T47D (cell line): ENCODE data around the gene IGFLR1.
"Not testable (repeated sequence)": the region's sequence is repeated elsewhere in the genome, so short reads cannot be mapped to it uniquely, and the experiment has no call there.

Experiments used
- DNase-seq, 2 experiments: peaks; one replicate each; pipeline versions ENCODE4 v3.0.0 to v3.0.0-alpha.2; 2011 to 2012; ENCODE audit warnings: low read depth in 1 of 2, low spot score in 1 of 2
- JUND ChIP-seq: IDR thresholded peaks from 2 replicates; pipeline ENCODE4 v1.6.1; 2012; ENCODE audit warnings: low read depth
- in situ Hi-C: cut with HindIII; loops from 2 replicates; pipeline ENCODE4 v1.10.0; 2016; ENCODE audit warnings: low sequenced_read_pairs, low pct_unique_long_range_greater_than_20kb

The IGFLR1 gene

DNA sequence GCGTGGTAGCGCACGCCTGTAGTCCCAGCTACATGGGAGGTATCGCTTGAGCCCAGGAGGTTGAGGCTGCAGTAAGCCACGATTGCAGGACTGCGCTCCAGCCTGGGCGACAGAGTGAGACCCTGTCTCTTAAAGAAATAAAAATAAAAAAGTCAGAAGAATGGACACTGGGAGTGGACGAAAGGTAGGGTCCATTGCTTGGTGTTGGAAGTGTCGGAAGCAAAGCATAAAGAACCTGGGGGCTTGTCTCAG is 32.7 kb upstream of the IGFLR1 start:
- no peak for TF ChIP-seq JUND
- in situ Hi-C loops: no loop called here
- DNase-seq: no peak

DNA sequence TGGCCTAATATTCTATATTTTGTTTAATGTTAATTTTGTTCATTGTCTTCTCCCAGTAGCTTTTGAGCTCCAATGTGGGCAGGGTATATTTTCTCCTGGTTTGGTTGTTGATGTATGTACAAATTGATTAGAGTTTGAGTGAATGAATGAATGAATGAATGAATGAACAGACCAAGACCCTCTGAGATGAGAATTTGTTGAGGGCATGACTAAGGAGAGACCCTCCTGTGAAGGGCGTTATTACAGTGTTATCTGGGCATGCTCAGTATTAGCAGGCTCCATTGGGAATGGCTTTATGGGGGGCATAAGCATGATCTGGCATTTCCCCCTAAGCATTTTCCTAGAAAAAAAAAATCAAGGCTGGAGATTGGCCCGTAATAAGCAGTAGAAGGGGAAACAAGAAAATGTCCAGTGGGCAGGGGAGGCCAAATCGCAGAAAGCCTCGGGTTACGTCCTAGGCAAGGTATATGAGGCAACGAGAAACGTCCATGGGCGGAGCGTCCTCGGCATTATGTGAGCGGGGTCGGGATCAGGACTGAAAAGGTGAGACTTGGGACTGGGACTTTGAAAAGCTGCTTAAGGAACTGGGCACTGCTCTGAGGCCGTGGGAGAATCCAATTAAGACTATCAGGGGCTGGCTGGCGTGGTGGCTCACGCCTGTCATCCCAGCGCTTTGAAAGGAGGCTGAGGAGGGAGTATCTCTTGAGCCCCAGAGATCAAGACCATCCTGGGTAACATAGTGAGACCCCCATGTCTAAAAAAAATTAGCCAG is 32.2 kb upstream of the IGFLR1 start:
- in situ Hi-C loops: no loop called here
- DNase-seq: peak in 1 of 2 experiments; percentile 18
- no peak for TF ChIP-seq JUND

DNA sequence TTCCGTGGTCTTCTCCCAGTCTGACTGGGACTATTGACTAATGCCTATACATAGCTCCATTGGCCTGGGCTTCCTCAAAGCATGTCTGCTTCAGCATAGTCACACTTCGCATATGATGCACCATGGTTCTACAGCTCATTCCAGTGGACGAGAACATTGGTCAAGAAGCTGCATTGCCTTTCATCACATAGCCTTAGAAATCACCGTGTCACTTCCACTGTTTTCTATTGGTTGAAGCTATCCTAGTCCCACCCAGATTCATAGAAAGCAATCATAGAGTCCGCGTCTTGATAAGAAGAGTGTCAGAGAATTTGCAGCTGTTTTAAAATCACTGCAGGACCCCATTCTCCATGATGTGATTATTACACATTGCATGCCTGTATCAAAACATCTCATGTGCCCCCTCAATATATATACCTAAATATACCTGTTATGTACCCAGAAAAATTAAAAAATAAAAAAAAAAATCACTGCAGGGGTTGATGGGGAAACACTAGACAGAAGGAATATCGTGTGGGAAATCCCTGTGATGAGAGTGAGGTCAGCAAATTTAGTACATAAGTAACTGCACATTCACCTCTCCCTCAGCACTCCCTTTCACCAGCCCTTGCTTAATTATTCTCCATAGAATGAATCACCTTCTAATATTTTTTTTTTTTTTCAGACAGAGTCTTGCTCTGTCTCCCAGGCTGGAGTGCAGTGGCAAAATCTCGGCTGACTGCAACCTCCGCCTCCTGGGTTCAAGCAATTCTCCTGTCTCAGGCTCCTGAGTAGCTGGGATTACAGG is 31.0 kb upstream of the IGFLR1 start:
- TF ChIP-seq JUND: no peak
- no peak for DNase-seq
- in situ Hi-C loops: no loop called here

DNA sequence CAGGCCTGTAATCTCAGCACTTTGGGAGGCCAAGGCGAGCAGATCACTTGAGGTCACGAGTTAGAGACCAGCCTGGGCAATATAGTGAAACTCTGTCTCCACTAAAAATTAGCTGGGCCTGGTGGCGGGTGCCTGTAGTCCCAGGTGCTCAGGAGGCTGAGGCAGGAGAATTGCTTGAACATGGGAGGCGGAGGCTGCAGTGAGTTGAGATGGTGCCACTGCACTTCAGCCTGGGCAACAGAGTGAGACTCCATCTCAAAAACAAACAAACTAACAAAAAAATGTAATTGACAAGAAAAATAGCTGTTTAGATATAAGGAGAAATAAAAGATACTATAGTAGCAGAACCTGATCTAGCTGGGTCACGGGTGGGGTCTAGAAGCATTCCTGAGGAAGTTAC is 30.1 kb upstream of the IGFLR1 start:
- DNase-seq, in situ Hi-C loops: not testable (repeated sequence)

DNA sequence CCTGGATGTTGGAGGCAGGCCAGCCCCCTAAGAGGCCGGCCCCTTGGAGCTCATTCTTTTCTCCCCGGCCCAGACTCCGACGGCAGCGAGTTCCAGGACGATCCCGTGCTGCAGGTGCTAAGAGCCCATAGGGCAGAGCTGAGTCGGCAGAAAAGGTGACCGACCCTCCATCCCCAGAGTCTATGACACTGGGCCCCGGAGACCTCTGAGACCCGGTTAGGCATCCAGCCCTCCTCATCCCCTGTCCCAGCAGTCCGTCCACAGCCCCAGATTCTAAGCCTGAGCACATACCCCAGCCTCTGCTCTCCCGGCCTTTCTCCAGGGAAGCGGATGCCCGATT is 25.8 kb upstream of the IGFLR1 start:
- TF ChIP-seq JUND: no peak
- in situ Hi-C loops: no loop called here
- DNase-seq: no peak

DNA sequence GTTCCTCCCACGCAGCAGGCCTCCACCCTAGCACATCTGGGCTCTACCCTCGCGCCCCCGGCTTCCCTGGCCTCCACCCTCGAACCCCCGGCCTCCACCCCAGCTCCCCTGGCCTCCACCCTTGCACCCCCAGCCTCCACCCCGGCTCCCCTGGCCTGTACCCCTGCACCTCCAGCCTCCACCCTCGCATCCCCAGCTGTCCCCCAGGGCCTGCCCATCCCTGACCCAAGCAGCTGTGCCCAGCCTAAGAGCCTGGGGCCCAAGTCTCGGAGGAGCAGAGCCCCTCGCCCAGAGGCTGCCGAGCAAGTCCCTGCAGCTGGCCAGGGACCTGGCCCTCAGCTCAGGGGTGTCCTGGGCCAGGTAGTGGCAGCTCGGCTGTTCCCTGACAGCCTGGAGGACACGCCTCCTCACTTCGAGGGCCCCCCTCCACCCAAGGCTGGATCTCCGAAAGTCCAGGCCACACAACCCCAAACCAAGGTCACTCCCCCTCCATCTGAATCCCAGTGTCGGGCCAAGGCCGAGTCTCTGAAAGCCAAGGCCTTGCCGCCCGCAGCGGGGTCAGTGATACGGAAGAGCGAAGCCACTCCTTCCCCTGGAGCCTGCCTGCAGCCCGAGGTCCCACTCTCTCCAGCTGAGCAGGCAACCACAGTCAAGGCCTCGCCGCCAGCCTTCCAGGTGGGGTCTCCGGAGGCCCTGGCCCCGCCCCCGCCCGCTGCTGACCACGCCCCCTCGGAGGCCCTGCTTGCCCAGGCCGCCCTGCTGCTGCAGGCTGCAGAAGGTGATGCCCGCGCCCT is 25.2 kb upstream of the IGFLR1 start:
- no peak for TF ChIP-seq JUND
- DNase-seq: no peak
- in situ Hi-C loops: no loop called here

DNA sequence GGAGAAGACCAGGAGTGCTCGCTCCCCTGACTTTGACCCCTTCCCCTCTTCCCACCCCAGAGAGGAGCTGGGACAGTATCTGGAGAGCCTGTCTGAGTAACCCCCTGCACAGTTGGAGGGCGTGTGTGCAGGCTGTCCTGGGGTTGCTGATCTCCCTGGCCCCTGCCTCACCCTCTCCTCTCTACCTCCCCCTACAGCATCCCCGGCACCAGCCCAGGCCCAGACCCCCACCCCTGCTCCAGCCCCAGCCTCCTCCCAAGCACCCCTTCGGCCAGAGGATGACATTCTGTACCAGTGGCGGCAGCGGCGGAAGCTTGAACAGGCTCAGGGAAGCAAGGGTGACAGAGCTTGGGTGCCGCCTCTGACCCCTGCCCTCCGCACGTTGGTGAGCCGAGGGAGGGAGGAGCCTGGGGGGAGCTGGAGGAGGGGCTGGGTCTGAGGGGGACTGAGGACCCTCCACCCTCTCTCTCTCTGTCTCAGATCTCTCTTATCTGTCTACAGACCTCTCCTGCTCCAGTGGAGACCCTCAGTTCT is 24.4 kb upstream of the IGFLR1 start:
- TF ChIP-seq JUND: no peak
- no peak for DNase-seq
- in situ Hi-C loops: no loop called here

DNA sequence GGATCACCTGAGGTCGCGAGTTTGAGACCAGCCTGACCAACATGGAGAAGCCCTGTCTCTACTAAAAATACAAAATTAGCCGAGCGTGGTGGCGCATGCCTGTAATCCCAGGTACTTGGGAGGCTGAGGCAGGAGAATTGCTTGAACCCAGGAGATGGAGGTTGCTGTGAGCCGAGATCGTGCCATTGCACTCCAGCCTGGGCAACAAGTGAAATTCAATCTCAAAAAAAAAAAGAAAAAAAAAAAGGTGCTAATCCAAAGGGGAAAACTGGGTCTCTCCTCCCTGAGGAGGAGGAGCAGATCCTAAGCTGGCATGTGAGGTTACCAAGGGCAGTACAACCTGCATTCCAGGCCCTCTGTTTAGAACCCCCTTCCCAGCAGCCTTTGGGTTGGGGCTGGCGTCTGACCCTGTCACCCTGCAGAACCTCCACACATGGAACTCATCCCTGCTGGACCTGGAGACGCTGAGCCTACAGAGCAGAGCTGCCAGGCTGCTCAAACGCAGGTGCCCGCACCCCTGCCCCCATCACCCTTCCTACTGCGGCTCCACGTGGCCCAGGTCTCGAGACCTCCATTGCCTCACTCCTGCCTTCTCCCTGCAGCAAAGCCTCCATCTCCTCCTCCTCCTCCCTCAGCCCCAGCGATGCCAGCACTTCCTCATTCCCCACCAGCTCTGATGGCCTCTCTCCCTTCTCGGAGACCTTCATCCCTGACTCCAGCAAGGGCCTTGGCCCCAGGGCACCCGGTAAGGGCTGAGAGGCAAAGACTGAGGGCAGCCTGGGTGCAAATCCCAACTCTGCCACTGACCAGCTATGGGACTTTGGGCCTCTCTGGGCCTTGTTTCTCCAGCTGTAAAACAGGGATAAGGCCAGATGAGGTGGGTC is 22.4 kb upstream of the IGFLR1 start:
- in situ Hi-C loops: no loop called here

DNA sequence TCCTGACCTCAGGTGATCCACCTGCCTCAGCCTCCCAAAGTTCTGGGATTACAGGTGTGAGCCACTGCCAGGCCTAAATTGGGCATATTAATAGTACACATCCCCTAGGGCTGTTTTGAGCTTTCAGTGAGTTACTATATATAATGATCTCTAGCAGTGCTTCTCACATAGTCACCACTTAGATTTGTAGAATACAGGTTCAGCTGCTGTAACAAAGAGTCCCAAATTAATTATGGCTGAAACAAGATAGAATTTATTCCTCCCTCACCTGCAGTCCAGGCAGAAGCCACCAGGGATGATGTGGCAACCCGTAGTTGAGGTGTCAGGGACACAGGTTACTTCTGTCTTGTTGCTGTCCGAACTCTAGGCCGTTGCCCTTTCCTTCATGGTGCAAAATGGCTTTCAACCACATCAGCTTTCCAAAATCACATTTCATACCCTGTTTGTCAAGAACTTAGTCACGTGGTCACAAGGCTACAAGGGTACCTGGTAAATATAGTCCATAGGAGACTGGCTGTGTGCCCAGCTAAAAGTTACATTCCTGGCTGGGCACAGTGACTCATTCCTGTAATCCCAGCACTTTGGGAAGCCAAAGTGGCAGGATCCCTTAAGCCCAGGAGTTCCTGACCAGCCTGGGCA is 18.6 kb upstream of the IGFLR1 start:
- in situ Hi-C loops: no loop called here
- no peak for DNase-seq
- no peak for TF ChIP-seq JUND

More for the DNA sequence above, 22.4 kb upstream of the IGFLR1 start:
- no peak for TF ChIP-seq JUND
- DNase-seq: no peak

DNA sequence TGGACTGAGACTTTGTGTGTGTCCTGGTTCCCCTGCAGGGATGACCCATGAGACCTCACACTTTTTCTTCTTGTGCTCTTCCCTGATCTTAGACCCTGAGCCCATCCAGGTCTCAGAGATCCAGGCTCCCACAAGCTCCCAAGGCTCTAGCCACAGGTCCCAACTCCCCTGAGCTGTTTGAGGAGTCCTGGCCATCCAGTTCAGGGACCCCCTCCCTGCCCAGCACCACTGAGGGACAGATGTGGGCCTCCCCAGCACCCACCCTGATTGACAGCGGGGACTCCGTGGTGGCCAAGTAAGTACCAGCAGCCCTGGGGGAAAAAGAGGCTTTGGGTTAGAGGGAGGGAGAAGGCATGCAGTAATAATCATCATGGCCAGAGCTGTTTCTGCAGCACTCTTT is 17.4 kb upstream of the IGFLR1 start:
- in situ Hi-C loops: no loop called here
- TF ChIP-seq JUND: no peak
- no peak for DNase-seq

DNA sequence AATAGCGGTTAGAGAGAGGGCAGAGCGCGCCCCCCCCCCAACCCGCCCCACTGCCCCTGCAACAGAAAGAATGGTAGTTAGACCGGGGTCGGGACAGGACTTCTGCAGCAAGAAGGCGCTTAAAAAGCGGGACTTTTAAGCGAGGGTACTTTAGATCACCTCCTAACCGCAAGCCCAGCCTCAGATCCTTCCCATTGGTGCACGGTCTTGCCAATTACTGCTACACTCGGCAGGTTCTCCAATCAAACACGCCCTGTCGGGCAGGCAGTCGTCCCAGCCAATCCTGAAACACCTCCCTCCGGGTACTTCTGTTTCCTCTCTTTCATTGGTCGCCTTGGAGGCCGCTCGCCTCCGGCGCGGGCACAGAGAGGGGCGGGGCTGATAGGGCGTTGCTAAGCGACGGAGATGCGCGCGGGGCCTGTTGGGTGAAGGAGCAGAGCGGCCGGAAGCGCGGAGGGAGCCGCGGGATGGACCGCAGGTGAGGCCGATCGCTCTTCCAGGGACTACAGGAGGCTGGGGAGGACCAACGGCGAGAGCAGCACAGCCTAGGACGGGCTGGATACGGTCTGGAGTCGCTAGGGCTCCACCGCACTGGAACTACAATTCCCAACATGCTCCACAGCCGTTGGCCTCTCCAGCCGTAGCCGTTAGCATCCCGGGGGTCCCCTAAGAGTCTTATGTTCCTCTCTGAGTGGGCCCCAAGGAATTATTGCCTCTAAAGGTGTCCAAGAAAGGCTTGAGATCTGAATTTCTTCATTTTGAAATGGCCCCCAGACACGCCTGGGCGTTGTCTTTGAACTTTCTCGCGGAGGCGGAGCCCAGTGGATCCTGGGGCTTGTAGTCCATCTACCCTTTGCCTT is 15.7 kb upstream of the IGFLR1 start, which contains the start of gene PROSER3:
Gene PROSER3 (plus strand): TSS at position 428 of the 860 bp plus-strand sequence. CDS start 40 bp downstream, at position 468.
- DNase-seq: peak; percentile 91 to 99
- in situ Hi-C loops: no loop called here
- no peak for TF ChIP-seq JUND
